CD14-positive monocyte (primary cell): Measurements from ENCODE around the gene ABCB7. TPM values are rescaled to one million over a fixed set of nuclear protein-coding genes. Genes with fewer than 3 reads are reported as not detected.
"Not testable (repeated sequence)": the region's sequence is repeated elsewhere in the genome, so short reads cannot be mapped to it uniquely, and the experiment has no call there.

Experiments used
- DNase-seq, 3 donors: peaks; one replicate each; pipeline ENCODE4 v3.0.0-alpha.2; 2011 to 2022
- H2AFZ ChIP-seq: 2 replicates; pipeline ENCODE4 v1.6.0; 2012; ENCODE audit warnings: mild to moderate bottlenecking, low read depth, low read length, inconsistent platforms; ENCODE audit not compliant: insufficient read depth, poor library complexity, severe bottlenecking
- H3K27ac ChIP-seq, 2 donors: 1 replicate in 1 of 2; 2 replicates in 1 of 2; pipeline ENCODE4 v1.5.1; 2012 to 2013; ENCODE audit warnings: low read length in 2 of 2, control low read depth in 1 of 2, inconsistent platforms in 1 of 2, low read depth in 1 of 2, mild to moderate bottlenecking in 1 of 2
- H3K27me3 ChIP-seq, 2 donors: one replicate each; pipeline versions ENCODE4 v1.6.0 to v1.6.1; 2011 to 2013; ENCODE audit warnings: low read length in 2 of 2; ENCODE audit not compliant: control insufficient read depth in 2 of 2, insufficient read depth in 2 of 2
- H3K36me3 ChIP-seq, 2 donors: replicated peaks in 1 of 2; 1 replicate in 1 of 2; 2 replicates in 1 of 2; pipeline versions ENCODE4 v1.5.1 to v1.6.1; 2012 to 2013; ENCODE audit warnings: low read length in 2 of 2, control low read depth in 1 of 2, inconsistent platforms in 1 of 2, mild to moderate bottlenecking in 1 of 2; ENCODE audit not compliant: insufficient read depth in 2 of 2, control insufficient read depth in 1 of 2
- H3K4me1 ChIP-seq, 2 donors: 1 replicate in 1 of 2; 2 replicates in 1 of 2; pipeline versions ENCODE4 v1.5.1 to v1.6.1; 2012 to 2013; ENCODE audit warnings: low read length in 2 of 2, control low read depth in 1 of 2, inconsistent platforms in 1 of 2, mild to moderate bottlenecking in 1 of 2, moderate library complexity in 1 of 2; ENCODE audit not compliant: insufficient read depth in 2 of 2, control insufficient read depth in 1 of 2
- H3K4me2 ChIP-seq: replicated peaks from 2 replicates; pipeline ENCODE3; 2012; ENCODE audit warnings: low read length, moderate library complexity, mild to moderate bottlenecking; ENCODE audit not compliant: poor library complexity, severe bottlenecking; ENCODE audit errors: extremely low read depth
- H3K4me3 ChIP-seq, 3 experiments: fragments of 200-600 bp in 1 of 3; sonication (generic) in 1 of 3; replicated peaks in 1 of 3; 1 replicate in 2 of 3; 2 replicates in 1 of 3; pipeline ENCODE4 v1.5.1; 2011 to 2013; ENCODE audit warnings: low read length in 3 of 3, mild to moderate bottlenecking in 3 of 3, control low read depth in 2 of 3, low read depth in 2 of 3, inconsistent platforms in 1 of 3, moderate library complexity in 1 of 3
- H3K79me2 ChIP-seq: 2 replicates; pipeline ENCODE4 v1.6.0; 2012; ENCODE audit warnings: mild to moderate bottlenecking, control low read depth, inconsistent platforms, low read length, moderate library complexity; ENCODE audit not compliant: insufficient read depth
- H3K9ac ChIP-seq: 2 replicates; pipeline ENCODE4 v1.6.0; 2017; ENCODE audit warnings: low read length, mild to moderate bottlenecking; ENCODE audit not compliant: insufficient read depth, poor library complexity, severe bottlenecking
- H3K9me3 ChIP-seq, 2 donors: replicated peaks in 1 of 2; 1 replicate in 1 of 2; 2 replicates in 1 of 2; pipeline versions ENCODE4 v1.5.1 to v1.6.1; 2012 to 2013; ENCODE audit warnings: low read length in 2 of 2, control low read depth in 1 of 2; ENCODE audit not compliant: control insufficient read depth in 1 of 2, insufficient read depth in 1 of 2
- H4K20me1 ChIP-seq: 2 replicates; pipeline ENCODE4 v1.6.0; 2012; ENCODE audit warnings: mild to moderate bottlenecking, low read length, control low read depth, moderate library complexity; ENCODE audit not compliant: insufficient read depth
- H3K27ac Mint-ChIP-seq, 7 donors: one replicate each; pipeline ENCODE4 v1.8.0; 2020; ENCODE audit warnings: mild to moderate bottlenecking in 7 of 7, mixed read lengths in 7 of 7, moderate library complexity in 6 of 7, inconsistent platforms in 2 of 7
- H3K27me3 Mint-ChIP-seq, 3 donors: one replicate each; pipeline ENCODE4 v1.8.0; 2021 to 2022; ENCODE audit warnings: low read depth in 3 of 3, mild to moderate bottlenecking in 3 of 3, mixed read lengths in 3 of 3, moderate library complexity in 3 of 3, inconsistent platforms in 1 of 3
- H3K36me3 Mint-ChIP-seq, 2 donors: one replicate each; pipeline ENCODE4 v1.8.0; 2020; ENCODE audit warnings: mixed read lengths in 2 of 2, inconsistent platforms in 1 of 2, mild to moderate bottlenecking in 1 of 2
- H3K4me1 Mint-ChIP-seq: one replicate; pipeline ENCODE4 v1.8.0; 2020; ENCODE audit warnings: mild to moderate bottlenecking, mixed read lengths
- H3K4me3 Mint-ChIP-seq, 2 donors: one replicate each; pipeline ENCODE4 v1.8.0; 2020; ENCODE audit warnings: mild to moderate bottlenecking in 2 of 2, mixed read lengths in 2 of 2, moderate library complexity in 1 of 2
- H3K9me3 Mint-ChIP-seq, 7 donors: one replicate each; pipeline ENCODE4 v1.8.0; 2020 to 2022; ENCODE audit warnings: mixed read lengths in 7 of 7, mild to moderate bottlenecking in 6 of 7, moderate library complexity in 6 of 7, inconsistent platforms in 2 of 7
- WGBS: methylation state at CpG from one replicate; pipeline ENCODE4 v1.1.5; 2013; ENCODE audit warnings: missing lambda C conversion rate; ENCODE audit not compliant: insufficient coverage; 5-methylcytosine and 5-hydroxymethylcytosine counted together
- intact Hi-C, 2 donors: fragments of 100-400 bp; cut with micrococcal nuclease; formaldehyde crosslinking; loops; one replicate each; pipeline versions ENCODE4 v1.15.0 to v1.15.1; 2023
- polyA plus RNA-seq, 3 donors: library from polyadenylated mRNA; depleted of rRNA in 1 of 3; unstranded in 2 of 3; stranded (reverse) in 1 of 3; fragments of 300-500 nt in 2 of 3; fragments of >200 nt in 1 of 3; fragmentation: Illumina TruSeq in 2 of 3; gene quantifications; 1 replicate in 2 of 3; 2 replicates in 1 of 3; pipeline ENCODE4 v1.2.3, GENCODE V29; 2012 to 2021
- TF ChIP-seq, protein P1 (sequence below): fragments of 200-600 bp; IDR thresholded peaks from one replicate; pipeline ENCODE4 v1.8.0; 2022; ENCODE audit warnings: antibody characterized with exemption, mild to moderate bottlenecking

ABCB7 gene
- polyA plus RNA-seq, 3 donors, result 14.8 to 19.7 (median 18.5) TPM

GRCh38 chrX:75051047-75051446, 105.0 kb downstream of the ABCB7 start:
- no peak overlapping the region for H3K9ac ChIP-seq
- no peak overlapping the region for H3K27ac ChIP-seq
- no peaks in the 10 kb centered on the region for H4K20me1 ChIP-seq
- no peak for DNase-seq
- no peak overlapping the region for H2AFZ ChIP-seq
- no peak overlapping the region for H3K4me3 ChIP-seq
- Mint-ChIP-seq H3K27ac (no peak overlapping the region), H3K9me3 (peaks cover 0 to 6% (median 0%) of the 10 kb centered on the region in 7 donors), H3K4me1 (no peaks in the 10 kb centered on the region), H3K27me3 (peaks cover 0 to 2% (median 0%) of the 10 kb centered on the region in 3 donors), H3K36me3 (peaks cover 8 to 25% of the 10 kb centered on the region in 2 donors), H3K4me3 (no peak overlapping the region)
- no CpG with 5 or more reads among the region's 1 CpG for WGBS
- H3K79me2 ChIP-seq, result no peaks in the 10 kb centered on the region
- no peaks in the 10 kb centered on the region for H3K4me1 ChIP-seq
- no peaks in the 10 kb centered on the region for H3K27me3 ChIP-seq
- peaks cover 3 to 8% of the 10 kb centered on the region in 2 donors for H3K36me3 ChIP-seq
- H3K4me2 ChIP-seq, result no peak overlapping the region
- peaks cover 0 to 4% of the 10 kb centered on the region in 2 donors for H3K9me3 ChIP-seq
- intact Hi-C loops, result no loop called here
- TF ChIP-seq, protein P1, sequence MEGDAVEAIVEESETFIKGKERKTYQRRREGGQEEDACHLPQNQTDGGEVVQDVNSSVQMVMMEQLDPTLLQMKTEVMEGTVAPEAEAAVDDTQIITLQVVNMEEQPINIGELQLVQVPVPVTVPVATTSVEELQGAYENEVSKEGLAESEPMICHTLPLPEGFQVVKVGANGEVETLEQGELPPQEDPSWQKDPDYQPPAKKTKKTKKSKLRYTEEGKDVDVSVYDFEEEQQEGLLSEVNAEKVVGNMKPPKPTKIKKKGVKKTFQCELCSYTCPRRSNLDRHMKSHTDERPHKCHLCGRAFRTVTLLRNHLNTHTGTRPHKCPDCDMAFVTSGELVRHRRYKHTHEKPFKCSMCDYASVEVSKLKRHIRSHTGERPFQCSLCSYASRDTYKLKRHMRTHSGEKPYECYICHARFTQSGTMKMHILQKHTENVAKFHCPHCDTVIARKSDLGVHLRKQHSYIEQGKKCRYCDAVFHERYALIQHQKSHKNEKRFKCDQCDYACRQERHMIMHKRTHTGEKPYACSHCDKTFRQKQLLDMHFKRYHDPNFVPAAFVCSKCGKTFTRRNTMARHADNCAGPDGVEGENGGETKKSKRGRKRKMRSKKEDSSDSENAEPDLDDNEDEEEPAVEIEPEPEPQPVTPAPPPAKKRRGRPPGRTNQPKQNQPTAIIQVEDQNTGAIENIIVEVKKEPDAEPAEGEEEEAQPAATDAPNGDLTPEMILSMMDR, result no peak

- peaks cover 0 to 4% (median 0%) of the 10 kb centered on the region in 3 donors for H3K27me3 Mint-ChIP-seq
- no peaks in the 10 kb centered on the region for H3K36me3 ChIP-seq
- H3K4me3 ChIP-seq, result no peak overlapping the region
- H3K79me2 ChIP-seq, result no peaks in the 10 kb centered on the region
- H3K27ac Mint-ChIP-seq, result no peak overlapping the region
- H4K20me1 ChIP-seq, result no peaks in the 10 kb centered on the region
- H3K9me3 Mint-ChIP-seq, result peaks cover 0 to 8% (median 4%) of the 10 kb centered on the region in 7 donors
- H3K36me3 Mint-ChIP-seq, result peaks cover 5 to 9% of the 10 kb centered on the region in 2 donors
- H3K4me1 Mint-ChIP-seq, result no peaks in the 10 kb centered on the region
- H3K4me1 ChIP-seq, result no peaks in the 10 kb centered on the region
- no peak overlapping the region for H2AFZ ChIP-seq
- H3K27ac ChIP-seq, result no peak overlapping the region
- H3K4me2 ChIP-seq, result no peak overlapping the region
- intact Hi-C loops, result no loop called here
- H3K9me3 ChIP-seq, result peaks cover 0 to 4% of the 10 kb centered on the region in 2 donors
- DNase-seq, result no peak
- H3K27me3 ChIP-seq, result no peaks in the 10 kb centered on the region
- H3K9ac ChIP-seq, result no peak overlapping the region
- TF ChIP-seq, protein P1, result no peak
- no peak overlapping the region for H3K4me3 Mint-ChIP-seq
Observed at GRCh38 chrX:75045369-75045768, 110.7 kb downstream of the ABCB7 start.

DNA sequence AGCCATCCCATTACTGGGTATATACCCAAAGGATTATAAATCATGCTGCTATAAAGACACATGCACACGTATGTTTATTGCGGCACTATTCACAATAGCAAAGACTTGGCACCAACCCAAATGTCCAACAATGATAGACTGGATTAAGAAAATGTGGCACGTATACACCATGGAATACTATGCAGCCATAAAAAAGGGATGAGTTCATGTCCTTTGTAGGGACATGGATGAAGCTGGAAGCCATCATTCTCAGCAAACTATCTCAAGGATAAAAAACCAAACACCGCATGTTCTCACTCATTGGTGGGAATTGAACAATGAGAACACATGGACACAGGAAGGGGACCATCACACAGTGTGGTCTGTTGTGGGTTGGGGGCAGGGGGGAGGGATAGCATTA, 111.9 kb downstream of the ABCB7 start:
- intact Hi-C loops, H3K4me1 Mint-ChIP-seq, H3K9me3 ChIP-seq, H3K27ac Mint-ChIP-seq, H3K4me3 ChIP-seq, H3K4me2 ChIP-seq, H3K9me3 Mint-ChIP-seq, H3K27me3 ChIP-seq, H4K20me1 ChIP-seq, H2AFZ ChIP-seq, H3K36me3 Mint-ChIP-seq, H3K79me2 ChIP-seq, H3K9ac ChIP-seq, H3K27me3 Mint-ChIP-seq, H3K4me3 Mint-ChIP-seq, DNase-seq, H3K4me1 ChIP-seq, H3K36me3 ChIP-seq, H3K27ac ChIP-seq: not testable (repeated sequence)
- WGBS, result no CpG with 5 or more reads among the region's 4 CpGs
